IgD-negative memory B cell (primary cell): ENCODE results near the gene KRT6A. TPM values are rescaled to one million over a fixed set of nuclear protein-coding genes. Genes with fewer than 3 reads are reported as not detected.
"Not testable (repeated sequence)": the region's sequence is repeated elsewhere in the genome, so short reads cannot be mapped to it uniquely, and the experiment has no call there.

Experiments
- H3K27ac Mint-ChIP-seq, 3 donors: one replicate each; pipeline ENCODE4 v1.8.0; 2020 to 2022; ENCODE audit warnings: mild to moderate bottlenecking in 3 of 3, mixed read lengths in 3 of 3, moderate library complexity in 1 of 3
- H3K27me3 Mint-ChIP-seq: one replicate; pipeline ENCODE4 v1.8.0; 2021; ENCODE audit warnings: mixed read lengths
- H3K36me3 Mint-ChIP-seq: one replicate; pipeline ENCODE4 v1.8.0; 2020; ENCODE audit warnings: mild to moderate bottlenecking, mixed read lengths
- H3K4me1 Mint-ChIP-seq, 3 donors: one replicate each; pipeline ENCODE4 v1.8.0; 2020 to 2022; ENCODE audit warnings: mixed read lengths in 3 of 3, mild to moderate bottlenecking in 1 of 3
- H3K4me3 Mint-ChIP-seq, 4 donors: one replicate each; pipeline ENCODE4 v1.8.0; 2020 to 2022; ENCODE audit warnings: mild to moderate bottlenecking in 4 of 4, mixed read lengths in 4 of 4, moderate library complexity in 3 of 4
- H3K9me3 Mint-ChIP-seq, 3 donors: one replicate each; pipeline ENCODE4 v1.8.0; 2020 to 2021; ENCODE audit warnings: mixed read lengths in 3 of 3, mild to moderate bottlenecking in 1 of 3
- polyA plus RNA-seq: library from polyadenylated mRNA; unstranded; fragments of 300-500 nt; fragmentation: Illumina TruSeq; gene quantifications from one replicate; pipeline ENCODE4 v1.2.3, GENCODE V29; 2021

The KRT6A gene
- polyA plus RNA-seq, 1 donor from 2014 or later = not detected

DNA sequence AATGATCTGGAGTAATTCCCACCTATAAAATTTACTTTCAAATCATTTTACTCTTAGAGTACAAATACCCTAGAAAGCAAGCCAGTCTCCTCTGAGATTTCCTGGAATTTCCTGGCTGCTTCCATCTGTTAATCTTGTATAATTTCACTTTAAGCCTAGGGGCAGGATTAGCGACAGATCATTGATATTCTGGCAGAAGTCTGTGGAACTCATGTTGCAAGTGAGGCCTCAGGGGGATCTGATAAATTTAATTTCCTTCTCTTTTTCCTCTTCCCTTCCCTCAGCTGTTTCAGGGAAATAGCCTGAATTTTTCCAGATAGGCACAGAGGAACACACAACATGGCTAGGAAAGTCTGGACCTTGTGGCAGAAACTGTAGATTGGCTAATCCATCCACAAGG is 5.9 kb upstream of the KRT6A start:
- no peak overlapping the region for H3K4me3 Mint-ChIP-seq
- peaks cover 6% of the 10 kb centered on the region for H3K27me3 Mint-ChIP-seq
- H3K9me3 Mint-ChIP-seq = peaks cover 0 to 4% (median 3%) of the 10 kb centered on the region in 3 donors
- H3K27ac Mint-ChIP-seq = no peak overlapping the region
- no peaks in the 10 kb centered on the region for H3K36me3 Mint-ChIP-seq
- H3K4me1 Mint-ChIP-seq = peaks cover 0 to 8% (median 5%) of the 10 kb centered on the region in 3 donors

DNA sequence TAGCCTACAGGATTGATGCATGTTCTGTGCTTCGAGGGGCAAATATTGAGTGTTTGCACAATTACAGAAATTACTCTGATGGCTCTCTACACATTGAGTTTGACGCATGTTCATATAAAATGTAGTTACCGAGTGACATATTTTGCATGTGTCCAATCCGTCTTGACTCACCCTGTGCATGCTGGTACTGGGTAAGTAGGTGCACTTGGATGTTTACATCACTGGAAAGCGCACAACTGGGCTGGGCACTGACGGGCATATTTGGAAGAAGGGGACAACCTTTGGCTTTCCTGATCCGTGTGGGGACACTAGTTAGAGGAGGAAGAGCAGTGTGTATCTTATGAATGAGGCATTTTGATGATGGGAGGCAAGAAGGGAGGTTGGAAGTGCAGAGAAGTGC is 4.9 kb upstream of the KRT6A start:
- H3K4me1 Mint-ChIP-seq = peaks cover 0 to 8% (median 5%) of the 10 kb centered on the region in 3 donors
- peaks cover 0 to 4% (median 3%) of the 10 kb centered on the region in 3 donors for H3K9me3 Mint-ChIP-seq
- no peak overlapping the region for H3K4me3 Mint-ChIP-seq
- H3K27me3 Mint-ChIP-seq = peaks cover 9% of the 10 kb centered on the region
- H3K27ac Mint-ChIP-seq = no peak overlapping the region
- H3K36me3 Mint-ChIP-seq = no peaks in the 10 kb centered on the region

- no peak overlapping the region for H3K4me3 Mint-ChIP-seq
- peaks cover 0 to 3% (median 0%) of the 10 kb centered on the region in 3 donors for H3K9me3 Mint-ChIP-seq
- peaks cover 0 to 8% (median 5%) of the 10 kb centered on the region in 3 donors for H3K4me1 Mint-ChIP-seq
- no peak overlapping the region for H3K27ac Mint-ChIP-seq
- H3K27me3 Mint-ChIP-seq = peaks cover 16% of the 10 kb centered on the region
- H3K36me3 Mint-ChIP-seq = no peaks in the 10 kb centered on the region
Observed at GRCh38 chr12:52496590-52497071, 3.6 kb upstream of the KRT6A start.

DNA sequence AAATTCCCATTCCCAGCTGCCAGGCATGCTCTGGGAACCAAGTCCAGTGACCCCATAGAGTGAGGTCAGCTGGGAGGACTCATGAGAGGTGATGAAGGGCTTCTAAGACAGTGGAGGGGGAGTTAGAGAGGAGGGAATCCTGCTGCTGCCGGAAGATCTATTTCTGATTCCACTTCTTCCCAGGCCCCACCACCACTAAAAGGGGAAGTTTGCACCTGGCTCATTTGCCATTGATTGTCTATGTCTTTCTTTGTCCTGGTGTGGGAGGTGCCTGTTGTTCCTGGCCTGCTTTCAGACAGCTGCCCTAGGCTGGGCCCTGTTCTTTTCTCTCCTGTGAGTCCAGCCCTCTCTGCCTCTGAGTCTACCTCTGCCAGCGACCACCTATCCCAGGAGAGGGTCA is 3.0 kb upstream of the KRT6A start:
- Mint-ChIP-seq H3K36me3 (no peaks in the 10 kb centered on the region), H3K27me3 (peaks cover 17% of the 10 kb centered on the region), H3K4me1 (peaks cover 0 to 8% (median 5%) of the 10 kb centered on the region in 3 donors), H3K27ac (no peak overlapping the region), H3K4me3 (no peak overlapping the region), H3K9me3 (peaks cover 0 to 3% (median 0%) of the 10 kb centered on the region in 3 donors)

GRCh38 chr12:52495389-52495788 is 2.3 kb upstream of the KRT6A start:
- no peak overlapping the region for H3K4me3 Mint-ChIP-seq
- H3K27me3 Mint-ChIP-seq = peaks cover 19% of the 10 kb centered on the region
- peaks cover 0 to 8% (median 4%) of the 10 kb centered on the region in 3 donors for H3K4me1 Mint-ChIP-seq
- H3K36me3 Mint-ChIP-seq = no peaks in the 10 kb centered on the region
- H3K9me3 Mint-ChIP-seq = peaks cover 0 to 3% (median 0%) of the 10 kb centered on the region in 3 donors
- H3K27ac Mint-ChIP-seq = no peak overlapping the region

DNA sequence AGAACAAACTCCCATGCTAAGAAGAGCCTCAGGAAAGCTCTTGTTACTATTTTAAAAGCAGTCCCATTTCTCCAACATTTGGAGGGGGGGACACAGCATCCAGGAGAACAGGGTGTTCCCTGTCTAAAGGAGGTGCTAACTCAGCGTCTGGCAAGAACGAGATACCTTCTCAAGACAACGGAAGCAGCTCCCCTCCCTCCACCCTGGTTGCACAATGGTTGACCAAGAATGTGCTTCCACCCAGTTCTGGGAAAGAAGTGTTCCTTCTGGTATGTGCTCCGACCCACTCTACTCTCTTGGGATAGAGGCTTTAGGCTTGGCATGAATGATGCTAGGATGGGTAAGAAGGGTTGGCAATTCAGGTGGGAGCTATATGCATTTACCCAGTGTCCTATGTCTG is 1.5 kb upstream of the KRT6A start:
- no peaks in the 10 kb centered on the region for H3K36me3 Mint-ChIP-seq
- no peak overlapping the region for H3K27ac Mint-ChIP-seq
- peaks cover 25% of the 10 kb centered on the region for H3K27me3 Mint-ChIP-seq
- peaks cover 0 to 8% (median 4%) of the 10 kb centered on the region in 3 donors for H3K4me1 Mint-ChIP-seq
- no peak overlapping the region for H3K4me3 Mint-ChIP-seq
- H3K9me3 Mint-ChIP-seq = no peaks in the 10 kb centered on the region

DNA sequence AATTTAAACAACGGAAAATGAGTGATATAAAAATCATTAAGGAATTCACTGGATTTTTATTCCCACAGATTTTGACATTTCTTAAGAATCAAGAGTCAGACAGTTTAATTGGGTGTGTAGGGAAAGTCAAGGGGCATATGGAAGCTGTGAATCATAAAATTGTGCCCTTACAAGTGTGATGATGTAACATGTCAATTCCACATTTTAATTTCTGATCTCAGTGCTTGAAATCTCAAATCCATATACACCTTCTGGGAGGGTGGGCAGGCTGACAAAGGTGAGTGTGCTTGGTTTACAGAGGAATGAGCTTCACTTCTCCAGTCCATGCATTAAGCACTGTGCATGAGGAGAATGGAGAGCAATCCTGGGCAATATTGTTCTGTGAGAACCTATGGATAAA is 1.0 kb upstream of the KRT6A start:
- peaks cover 0 to 8% (median 4%) of the 10 kb centered on the region in 3 donors for H3K4me1 Mint-ChIP-seq
- no peak overlapping the region for H3K27ac Mint-ChIP-seq
- H3K27me3 Mint-ChIP-seq = peaks cover 26% of the 10 kb centered on the region

DNA sequence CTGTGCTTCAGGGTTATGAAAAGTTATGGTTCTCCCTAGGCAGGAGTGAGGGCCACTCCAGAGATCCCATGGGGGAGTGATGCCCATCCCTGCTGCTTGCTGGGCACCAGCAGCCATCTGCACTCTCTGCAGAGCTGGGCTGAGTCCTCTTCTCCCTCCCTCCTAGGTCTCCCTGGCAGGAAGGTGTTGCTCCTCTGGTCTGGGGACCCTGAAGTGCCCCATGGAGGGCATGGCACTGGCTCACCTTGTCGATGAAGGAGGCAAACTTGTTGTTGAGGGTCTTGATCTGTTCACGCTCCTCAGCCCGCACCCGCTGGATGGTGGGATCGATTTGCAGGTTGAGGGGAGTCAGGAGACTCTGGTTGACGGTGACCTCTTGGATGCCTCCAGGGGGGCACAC is 652 bp downstream of the KRT6A start:
- peaks cover 25% of the 10 kb centered on the region for H3K27me3 Mint-ChIP-seq
- not testable (repeated sequence) for H3K9me3 Mint-ChIP-seq, H3K27ac Mint-ChIP-seq, H3K36me3 Mint-ChIP-seq, H3K4me3 Mint-ChIP-seq, H3K4me1 Mint-ChIP-seq

More for the DNA sequence above, 1.0 kb upstream of the KRT6A start:
- Mint-ChIP-seq H3K9me3 (no peaks in the 10 kb centered on the region), H3K4me3 (no peak overlapping the region), H3K36me3 (no peaks in the 10 kb centered on the region)

DNA sequence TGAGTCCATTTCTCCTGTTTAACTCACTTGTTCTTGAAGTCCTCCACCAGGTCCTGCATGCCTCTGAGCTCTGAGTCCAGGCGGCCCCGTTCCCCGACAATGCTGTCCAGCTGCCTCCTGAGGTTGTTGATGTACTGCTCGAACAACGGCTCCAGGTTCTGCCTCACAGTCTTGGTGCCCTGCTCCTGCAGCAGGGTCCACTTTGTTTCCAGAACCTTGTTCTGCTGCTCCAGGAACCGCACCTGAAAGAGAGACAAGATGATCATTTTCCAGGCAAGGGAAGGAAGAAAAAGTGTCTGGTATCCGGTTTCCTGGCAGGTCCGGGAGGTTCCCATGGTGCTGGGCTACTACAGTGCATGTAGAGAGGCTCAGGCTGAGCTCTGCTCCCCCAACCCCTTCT is 1.6 kb downstream of the KRT6A start:
- H3K9me3 Mint-ChIP-seq, H3K4me3 Mint-ChIP-seq, H3K36me3 Mint-ChIP-seq, H3K27ac Mint-ChIP-seq, H3K4me1 Mint-ChIP-seq: not testable (repeated sequence)
- H3K27me3 Mint-ChIP-seq = peaks cover 22% of the 10 kb centered on the region

DNA sequence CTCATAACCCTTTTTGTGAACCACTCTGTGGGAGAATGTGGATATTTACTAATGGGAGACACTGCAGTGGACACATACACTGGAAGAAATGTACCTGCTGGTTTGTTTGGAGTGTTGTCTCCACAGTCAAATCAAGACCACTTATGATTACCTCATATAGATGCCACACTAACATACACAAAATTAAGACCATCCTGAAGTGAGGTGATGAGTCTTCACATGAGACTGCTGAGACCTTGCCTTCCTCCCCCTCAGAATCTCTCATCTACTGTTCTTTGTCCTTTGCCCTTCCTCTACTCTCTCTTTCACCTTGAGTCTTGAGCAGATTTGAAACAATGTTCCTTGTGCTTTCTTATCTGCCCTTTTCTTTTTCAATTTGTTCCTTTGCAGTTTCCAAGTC is 4.3 kb downstream of the KRT6A start:
- Mint-ChIP-seq H3K4me3 (no peak overlapping the region), H3K36me3 (no peaks in the 10 kb centered on the region), H3K27me3 (peaks cover 31% of the 10 kb centered on the region), H3K27ac (peak overlapping the region in 1 of 3 donors; percentile 55), H3K9me3 (peaks cover 0 to 13% (median 7%) of the 10 kb centered on the region in 3 donors), H3K4me1 (no peaks in the 10 kb centered on the region)

DNA sequence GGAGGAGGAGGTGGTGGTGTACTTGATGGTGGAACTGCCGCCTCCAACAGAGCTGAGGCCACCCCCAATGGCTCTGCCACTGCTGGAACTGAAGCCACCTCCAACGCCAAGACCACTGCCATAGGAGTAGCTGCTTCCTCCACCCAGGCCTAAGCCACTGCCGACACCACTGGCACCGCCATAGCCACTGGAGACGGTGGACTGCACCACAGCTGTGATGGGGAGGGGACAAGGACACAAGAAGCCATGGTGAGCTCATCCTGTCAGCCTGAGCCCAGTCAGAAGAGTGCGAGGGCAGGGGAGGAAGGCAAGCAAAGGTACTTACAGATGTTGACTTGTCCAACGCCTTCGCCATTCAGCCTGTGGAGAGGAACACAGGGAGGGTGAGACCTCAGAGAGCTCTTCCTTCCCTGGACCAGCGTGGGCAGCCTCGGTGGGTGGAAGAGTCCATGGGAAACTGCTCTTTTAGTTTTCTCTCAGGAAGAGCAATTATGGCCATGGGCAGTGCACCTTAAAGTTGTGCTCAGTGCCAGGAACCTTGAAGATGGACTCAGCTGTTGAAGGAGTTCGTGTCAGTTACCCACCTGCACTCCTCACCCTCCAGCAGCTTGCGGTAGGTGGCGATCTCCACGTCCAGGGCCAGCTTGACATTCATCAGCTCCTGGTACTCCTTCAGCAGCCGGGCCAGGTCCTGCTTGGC is 5.2 kb downstream of the KRT6A start:
- H3K4me3 Mint-ChIP-seq, H3K36me3 Mint-ChIP-seq, H3K27ac Mint-ChIP-seq, H3K4me1 Mint-ChIP-seq: not testable (repeated sequence)
- Mint-ChIP-seq H3K27me3 (peaks cover 29% of the 10 kb centered on the region), H3K9me3 (peaks cover 0 to 13% (median 7%) of the 10 kb centered on the region in 3 donors)

GRCh38 chr12:52487211-52487610 is 5.8 kb downstream of the KRT6A start:
- Mint-ChIP-seq H3K36me3 (no peaks in the 10 kb centered on the region), H3K27ac (no peak overlapping the region), H3K9me3 (peaks cover 0 to 13% (median 7%) of the 10 kb centered on the region in 3 donors), H3K27me3 (peaks cover 32% of the 10 kb centered on the region), H3K4me3 (no peak overlapping the region), H3K4me1 (no peaks in the 10 kb centered on the region)

DNA sequence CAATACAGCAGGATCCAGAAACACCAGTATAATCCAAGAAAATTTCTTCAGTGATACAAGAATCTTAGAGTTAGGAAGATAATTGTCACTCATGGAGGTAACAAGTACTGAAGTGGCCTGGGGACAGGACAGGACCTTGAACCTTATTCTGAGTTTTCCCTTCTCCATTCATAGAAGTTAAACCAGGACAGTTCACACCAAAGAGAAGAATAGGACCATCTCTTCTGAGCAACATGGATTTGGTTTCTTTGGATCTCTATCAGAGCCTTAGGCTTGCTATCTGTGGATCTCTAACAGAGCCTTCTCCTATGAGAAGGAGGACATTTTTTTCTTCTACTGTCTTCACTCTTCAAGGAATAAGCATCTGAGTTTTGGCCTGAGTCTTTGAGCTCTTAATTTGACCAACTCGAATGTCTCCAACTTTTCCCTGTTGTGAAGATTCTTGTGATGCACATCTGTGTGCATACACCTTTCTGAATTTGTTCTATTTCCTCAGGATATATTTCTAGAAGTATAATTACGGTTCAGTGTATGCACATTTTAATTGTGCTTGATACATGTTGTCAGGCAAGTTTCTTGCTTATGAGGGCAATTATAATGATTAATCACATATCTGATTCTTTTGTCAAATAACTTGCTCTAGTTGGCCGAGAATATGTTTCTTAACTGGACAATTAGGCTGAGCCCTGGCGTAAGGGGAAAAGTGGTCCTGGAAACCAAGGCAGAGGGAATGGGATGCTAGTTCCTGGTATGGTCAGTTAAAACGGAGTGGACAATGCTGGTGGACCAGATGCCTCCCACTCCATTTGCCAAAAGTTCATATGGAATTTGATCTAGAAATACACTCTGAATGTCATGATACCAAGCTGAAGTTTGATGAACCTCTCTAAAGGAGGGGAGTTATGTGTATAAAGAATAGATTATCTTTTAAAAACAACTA is 6.6 kb downstream of the KRT6A start:
- Mint-ChIP-seq H3K4me3 (no peak overlapping the region), H3K9me3 (peaks cover 0 to 13% (median 7%) of the 10 kb centered on the region in 3 donors), H3K4me1 (no peaks in the 10 kb centered on the region), H3K36me3 (no peaks in the 10 kb centered on the region), H3K27ac (no peak overlapping the region), H3K27me3 (peaks cover 28% of the 10 kb centered on the region)

GRCh38 chr12:52480073-52480472 is 13.0 kb downstream of the KRT6A start:
- Mint-ChIP-seq H3K9me3 (peaks cover 4 to 24% (median 7%) of the 10 kb centered on the region in 3 donors), H3K4me1 (no peaks in the 10 kb centered on the region), H3K4me3 (no peak overlapping the region), H3K27ac (no peak overlapping the region), H3K27me3 (peaks cover 16% of the 10 kb centered on the region), H3K36me3 (peaks cover 3% of the 10 kb centered on the region)

GRCh38 chr12:52477651-52478050 is 15.4 kb downstream of the KRT6A start:
- Mint-ChIP-seq H3K9me3 (peaks cover 4 to 15% (median 4%) of the 10 kb centered on the region in 3 donors), H3K4me1 (no peaks in the 10 kb centered on the region), H3K36me3 (peaks cover 3% of the 10 kb centered on the region), H3K27ac (no peak overlapping the region), H3K4me3 (no peak overlapping the region), H3K27me3 (peaks cover 6% of the 10 kb centered on the region)
